HG02970 (cell line): ENCODE data around the gene CFAP46.

ENCODE experiments used
- ATAC-seq: cut with Tn5 transposase; IDR thresholded peaks from one replicate; pipeline ENCODE4 v1.9.1; 2021; ENCODE audit warnings: mild to moderate bottlenecking, moderate library complexity, moderate number of reproducible peaks; ENCODE audit not compliant: unreplicated experiment, low FRiP score

Gene CFAP46

GRCh38 chr10:132764108-132764507 is 178.3 kb downstream of the CFAP46 start:
- no peak for ATAC-seq

- no peak for ATAC-seq
These were observed 178.8 kb downstream of the CFAP46 start for GRCh38 chr10:132763545-132763944.

GRCh38 chr10:132762267-132762666 is 180.1 kb downstream of the CFAP46 start:
- no peak for ATAC-seq

- no peak for ATAC-seq
These were observed 180.8 kb downstream of the CFAP46 start for GRCh38 chr10:132761395-132762060.

GRCh38 chr10:132758865-132759264 is 183.5 kb downstream of the CFAP46 start:
- ATAC-seq, result no peak
